Mammary epithelial cell (primary cell): ENCODE results near the gene BTD.

Experiments used
- EZH2 ChIP-seq: IDR thresholded peaks from 2 replicates; pipeline ENCODE4 v1.6.1; 2012; ENCODE audit warnings: low read length, inconsistent platforms, borderline replicate concordance
- TF ChIP-seq, protein P1 (sequence below), 2 donors: IDR thresholded peaks in 1 of 2; conservative IDR thresholded peaks in 1 of 2; 2 replicates each; pipeline ENCODE4 v1.5.1; 2011 to 2012; ENCODE audit warnings: inconsistent platforms in 2 of 2, low read length in 2 of 2, mild to moderate bottlenecking in 2 of 2, control low read depth in 1 of 2, low read depth in 1 of 2; ENCODE audit not compliant: insufficient read depth in 1 of 2; ENCODE audit errors: extremely low read depth in 1 of 2

DNA sequence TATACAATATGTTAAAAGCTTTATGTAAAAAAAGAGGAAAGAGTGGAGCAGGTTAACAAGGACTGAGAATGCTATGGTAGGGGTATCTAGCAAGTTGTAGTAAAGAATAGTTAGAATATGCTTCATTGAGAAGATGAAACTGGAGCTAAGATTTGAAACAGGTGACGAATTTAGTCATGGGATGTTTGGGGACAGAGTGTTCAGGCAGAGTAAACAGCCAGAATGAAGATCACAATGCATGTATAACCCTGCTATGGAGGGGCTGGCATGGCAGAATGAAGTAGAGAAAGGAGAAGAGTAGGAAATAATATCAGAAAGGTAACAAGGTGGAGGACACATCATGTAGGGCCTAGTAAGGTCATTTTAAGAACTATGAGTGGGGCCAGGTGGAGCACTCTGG, 72.0 kb downstream of the BTD start:
- TF ChIP-seq, protein P1, sequence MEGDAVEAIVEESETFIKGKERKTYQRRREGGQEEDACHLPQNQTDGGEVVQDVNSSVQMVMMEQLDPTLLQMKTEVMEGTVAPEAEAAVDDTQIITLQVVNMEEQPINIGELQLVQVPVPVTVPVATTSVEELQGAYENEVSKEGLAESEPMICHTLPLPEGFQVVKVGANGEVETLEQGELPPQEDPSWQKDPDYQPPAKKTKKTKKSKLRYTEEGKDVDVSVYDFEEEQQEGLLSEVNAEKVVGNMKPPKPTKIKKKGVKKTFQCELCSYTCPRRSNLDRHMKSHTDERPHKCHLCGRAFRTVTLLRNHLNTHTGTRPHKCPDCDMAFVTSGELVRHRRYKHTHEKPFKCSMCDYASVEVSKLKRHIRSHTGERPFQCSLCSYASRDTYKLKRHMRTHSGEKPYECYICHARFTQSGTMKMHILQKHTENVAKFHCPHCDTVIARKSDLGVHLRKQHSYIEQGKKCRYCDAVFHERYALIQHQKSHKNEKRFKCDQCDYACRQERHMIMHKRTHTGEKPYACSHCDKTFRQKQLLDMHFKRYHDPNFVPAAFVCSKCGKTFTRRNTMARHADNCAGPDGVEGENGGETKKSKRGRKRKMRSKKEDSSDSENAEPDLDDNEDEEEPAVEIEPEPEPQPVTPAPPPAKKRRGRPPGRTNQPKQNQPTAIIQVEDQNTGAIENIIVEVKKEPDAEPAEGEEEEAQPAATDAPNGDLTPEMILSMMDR (conservative IDR thresholded peaks at IDR 0.05 in 1 of 2, IDR thresholded peaks at IDR 0.05 in 1 of 2; ENCODE audit: extremely low read depth in 1 of 2, insufficient read depth in 1 of 2, low read depth in 1 of 2, low read length in 2 of 2): no peak
- TF ChIP-seq EZH2: no peak
